Measurements from ENCODE around the gene KLF13.

KLF13 gene

GRCh38 chr15:31325595-31326155 is 960 bp upstream of the KLF13 start:
- no peaks in the 10 kb centered on the region for H3F3A ChIP-seq (ENCODE audit: insufficient read depth, low read length)
- H3K4me1 ChIP-seq (ENCODE audit: insufficient read depth, low read length, severe bottlenecking), result peaks cover 43% of the 10 kb centered on the region
- no peak overlapping the region for H2AFZ ChIP-seq (ENCODE audit: low read length)
- peak overlapping the region; percentile 89 for H3K4me2 ChIP-seq (ENCODE audit: low read length)
- H3K9me3 ChIP-seq (ENCODE audit: low read length), result peaks cover 3% of the 10 kb centered on the region; the same call in 1 of the 2 replicates
- peak overlapping the region; percentile 87 for H3K4me3 ChIP-seq (ENCODE audit: low read depth, low read length, poor library complexity, severe bottlenecking)
- H3K27me3 ChIP-seq (ENCODE audit: insufficient read depth, low read length), result no peaks in the 10 kb centered on the region
- H3K79me2 ChIP-seq (ENCODE audit: insufficient read depth, low read length), result peaks cover 19% of the 10 kb centered on the region
- no peaks in the 10 kb centered on the region for H3K9me2 ChIP-seq (ENCODE audit: low read depth, low read length)
- TF ChIP-seq EZH2 (IDR thresholded peaks at IDR 0.05; ENCODE audit: borderline replicate concordance, low read length) (no peak), CTCF (IDR thresholded peaks at IDR 0.05; ENCODE audit: low read length) (no peak)
- peaks cover 15% of the 10 kb centered on the region; the same call in 1 of the 2 replicates for H3K36me3 ChIP-seq (ENCODE audit: insufficient read depth, low read length)
- no peaks in the 10 kb centered on the region for H4K20me1 ChIP-seq (ENCODE audit: insufficient read depth, low read length)
- peak overlapping the region; percentile 93 for H3K27ac ChIP-seq (ENCODE audit: low read depth, low read length, poor library complexity, severe bottlenecking)
- H3K9ac ChIP-seq (ENCODE audit: low read length), result peak overlapping the region; percentile 96

GRCh38 chr15:31326875-31327668 is 437 bp downstream of the KLF13 start:
- H3F3A ChIP-seq (ENCODE audit: insufficient read depth, low read length), result no peaks in the 10 kb centered on the region
- H3K27me3 ChIP-seq (ENCODE audit: insufficient read depth, low read length), result no peaks in the 10 kb centered on the region
- peak overlapping the region; percentile 67 for H3K27ac ChIP-seq (ENCODE audit: low read depth, low read length, poor library complexity, severe bottlenecking)
- peaks cover 33% of the 10 kb centered on the region for H3K79me2 ChIP-seq (ENCODE audit: insufficient read depth, low read length)
- H2AFZ ChIP-seq (ENCODE audit: low read length), result no peak overlapping the region
- H3K4me3 ChIP-seq (ENCODE audit: low read depth, low read length, poor library complexity, severe bottlenecking), result peak overlapping the region; percentile 79
- H3K4me1 ChIP-seq (ENCODE audit: insufficient read depth, low read length, severe bottlenecking), result peaks cover 57% of the 10 kb centered on the region
- no peak for TF ChIP-seq EZH2 (IDR thresholded peaks at IDR 0.05; ENCODE audit: borderline replicate concordance, low read length)
- TF ChIP-seq CTCF (IDR thresholded peaks at IDR 0.05; ENCODE audit: low read length), result no peak
- no peaks in the 10 kb centered on the region for H3K9me3 ChIP-seq (ENCODE audit: low read length)
- peak overlapping the region; percentile 65 for H3K4me2 ChIP-seq (ENCODE audit: low read length)
- H4K20me1 ChIP-seq (ENCODE audit: insufficient read depth, low read length), result no peaks in the 10 kb centered on the region
- H3K9ac ChIP-seq (ENCODE audit: low read length), result peak overlapping the region; percentile 87
- H3K9me2 ChIP-seq (ENCODE audit: low read depth, low read length), result no peaks in the 10 kb centered on the region
- peaks cover 26% of the 10 kb centered on the region; the same call in 1 of the 2 replicates for H3K36me3 ChIP-seq (ENCODE audit: insufficient read depth, low read length)

GRCh38 chr15:31327669-31328427 is 1.2 kb downstream of the KLF13 start:
- Histone ChIP-seq H3K36me3 (ENCODE audit: insufficient read depth, low read length) (peaks cover 26% of the 10 kb centered on the region; the same call in 1 of the 2 replicates), H3K9me2 (ENCODE audit: low read depth, low read length) (no peaks in the 10 kb centered on the region), H2AFZ (ENCODE audit: low read length) (no peak overlapping the region), H3K9me3 (ENCODE audit: low read length) (no peaks in the 10 kb centered on the region), H3K9ac (ENCODE audit: low read length) (peak overlapping the region; percentile 77), H3K79me2 (ENCODE audit: insufficient read depth, low read length) (peaks cover 41% of the 10 kb centered on the region), H3F3A (ENCODE audit: insufficient read depth, low read length) (no peaks in the 10 kb centered on the region), H3K27ac (ENCODE audit: low read depth, low read length, poor library complexity, severe bottlenecking) (peak overlapping the region; percentile 84), H3K4me2 (ENCODE audit: low read length) (peak overlapping the region; percentile 96), H4K20me1 (ENCODE audit: insufficient read depth, low read length) (no peaks in the 10 kb centered on the region), H3K4me3 (ENCODE audit: low read depth, low read length, poor library complexity, severe bottlenecking) (peak overlapping the region; percentile 79), H3K27me3 (ENCODE audit: insufficient read depth, low read length) (no peaks in the 10 kb centered on the region), H3K4me1 (ENCODE audit: insufficient read depth, low read length, severe bottlenecking) (peaks cover 63% of the 10 kb centered on the region)
- TF ChIP-seq EZH2 (IDR thresholded peaks at IDR 0.05; ENCODE audit: borderline replicate concordance, low read length), result no peak
- no peak for TF ChIP-seq CTCF (IDR thresholded peaks at IDR 0.05; ENCODE audit: low read length)

Measured in OCI-LY1 (cell line).